IPS DF 19.7 (cell line): ENCODE measurements around the gene TIMM21.

Experiments used
- DNase-seq: peaks from one replicate; pipeline ENCODE4 v3.0.0-alpha.2; 2013; ENCODE audit warnings: low read depth, low spot score

The TIMM21 gene

DNA sequence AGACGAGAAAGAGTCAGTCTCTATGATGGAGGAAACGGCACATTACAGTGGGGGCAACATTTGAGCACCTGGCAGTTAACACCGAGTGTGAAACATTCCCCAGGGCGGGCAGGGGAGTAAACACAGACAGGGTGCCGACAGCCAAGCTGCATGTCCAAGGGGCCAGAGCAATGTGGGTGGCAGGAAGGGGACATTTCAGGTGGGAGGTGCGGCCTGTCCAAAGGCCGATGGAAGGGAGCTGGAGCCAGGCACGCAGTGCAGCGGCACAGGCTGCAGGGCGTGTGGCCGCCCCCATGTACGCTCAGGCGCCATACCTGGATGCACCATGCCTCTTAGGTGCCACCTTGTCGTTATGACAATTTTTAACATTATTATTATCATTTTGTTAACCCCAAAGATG is 43.3 kb downstream of the TIMM21 start:
- DNase-seq = no peak

DNA sequence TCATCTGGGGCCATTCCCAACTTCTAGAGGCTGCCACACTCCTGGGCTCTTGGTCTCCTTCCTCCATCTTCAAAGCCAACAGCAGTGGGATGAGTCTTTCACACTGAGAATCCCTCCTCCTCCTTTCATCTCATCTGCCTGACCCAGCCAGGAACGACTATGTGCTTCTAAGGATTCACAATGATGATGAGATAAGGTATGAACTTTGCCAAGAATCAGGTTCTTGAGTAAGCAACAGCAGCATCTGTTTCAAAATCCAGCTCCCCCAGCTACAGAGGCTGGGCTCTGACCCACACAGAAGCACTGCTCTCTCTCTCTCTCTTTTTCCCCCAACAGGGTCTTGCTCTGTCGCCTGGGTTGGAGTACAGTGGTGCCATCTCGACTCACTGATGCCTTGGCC is 46.4 kb downstream of the TIMM21 start:
- DNase-seq = no peak

DNA sequence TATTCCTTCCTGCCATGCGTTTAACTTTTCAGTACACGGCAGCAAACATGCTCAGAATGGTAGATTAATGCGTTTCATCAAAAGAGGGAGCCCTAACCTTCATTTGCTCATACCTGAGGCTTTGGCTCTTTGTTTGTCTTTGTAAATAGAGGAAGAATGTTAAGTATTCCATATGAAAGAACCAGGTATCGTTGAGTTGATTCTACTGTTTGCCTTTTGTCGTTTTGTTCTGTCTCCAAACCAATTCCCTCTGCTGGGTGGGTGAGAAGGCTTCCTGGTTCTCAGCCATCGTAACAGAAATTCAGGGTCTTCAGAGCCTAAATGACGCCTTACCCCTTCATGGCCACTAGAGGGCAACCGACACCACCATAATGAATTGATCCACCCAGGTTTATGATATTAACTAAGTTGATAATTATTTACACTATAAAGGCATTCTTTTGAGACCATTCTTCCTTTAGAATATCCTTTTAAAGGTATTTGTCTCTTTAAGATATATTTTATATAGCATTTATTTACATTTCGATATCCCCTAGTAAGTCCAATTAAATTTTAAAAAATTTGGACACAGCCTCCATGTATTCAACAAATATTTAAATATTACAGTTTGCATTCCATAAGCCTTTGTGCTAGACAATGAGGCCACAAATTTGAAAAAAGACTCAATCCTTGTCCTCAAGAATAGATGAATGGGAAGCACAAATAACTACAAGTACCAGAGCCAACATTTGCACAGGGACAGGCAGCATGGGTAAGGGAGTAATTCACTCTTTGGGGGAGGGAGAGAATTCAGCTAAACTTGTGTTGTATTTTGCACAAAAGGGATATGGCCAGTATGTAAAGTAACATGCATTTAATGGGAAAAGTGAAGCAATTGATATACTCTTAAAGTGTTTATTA is 48.1 kb downstream of the TIMM21 start:
- DNase-seq = peak; percentile 38

DNA sequence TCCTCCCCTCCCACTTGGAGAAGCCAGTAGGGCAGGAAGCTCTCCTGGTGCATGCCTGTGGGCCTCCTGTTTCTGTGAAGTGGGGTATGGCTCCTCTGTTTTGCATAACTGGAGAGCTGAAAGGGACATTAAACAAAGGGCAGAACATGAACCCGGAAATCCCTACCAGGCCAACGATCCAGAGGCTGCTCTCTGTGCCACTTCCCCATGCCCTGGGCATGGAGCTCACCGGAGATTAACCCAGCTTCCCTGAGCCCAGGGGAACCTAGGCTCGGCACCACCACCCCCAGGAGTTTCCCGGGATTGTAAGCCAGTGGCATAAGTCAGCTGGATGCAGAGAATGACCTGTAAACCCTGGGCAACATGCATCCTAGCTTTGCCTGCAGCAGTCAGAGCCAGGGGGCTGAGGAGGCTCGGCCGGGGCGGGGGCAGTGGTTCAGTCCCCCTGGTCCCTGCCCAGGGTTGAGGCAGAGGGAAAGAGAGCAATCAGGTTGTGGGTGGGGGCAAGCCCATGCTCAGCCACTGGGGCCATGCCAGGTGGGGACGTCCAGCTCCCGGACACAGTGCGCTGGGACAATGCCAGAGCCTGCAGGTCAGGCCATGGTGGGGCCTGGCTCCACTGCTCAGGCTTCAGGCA is 49.5 kb downstream of the TIMM21 start:
- no peak for DNase-seq

DNA sequence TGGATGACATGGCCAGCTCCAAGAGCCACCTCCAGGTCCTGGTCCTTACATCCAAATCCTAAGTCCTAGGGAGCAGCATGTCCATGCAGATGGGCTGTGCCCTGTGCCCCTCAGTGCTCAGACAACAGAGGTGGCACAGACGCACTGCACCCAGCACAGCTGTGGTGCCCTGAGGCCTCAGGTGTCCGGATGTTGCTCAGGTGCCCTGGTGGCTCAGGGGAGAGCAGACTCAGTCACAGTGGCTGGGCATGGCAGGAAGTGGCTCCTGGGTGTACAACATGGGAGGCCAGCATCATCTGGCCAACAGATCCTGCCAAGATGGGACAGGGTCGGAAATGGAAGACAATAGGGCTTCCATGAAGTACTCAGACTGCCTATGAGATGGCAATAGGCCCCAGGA is 50.1 kb downstream of the TIMM21 start:
- no peak for DNase-seq

DNA sequence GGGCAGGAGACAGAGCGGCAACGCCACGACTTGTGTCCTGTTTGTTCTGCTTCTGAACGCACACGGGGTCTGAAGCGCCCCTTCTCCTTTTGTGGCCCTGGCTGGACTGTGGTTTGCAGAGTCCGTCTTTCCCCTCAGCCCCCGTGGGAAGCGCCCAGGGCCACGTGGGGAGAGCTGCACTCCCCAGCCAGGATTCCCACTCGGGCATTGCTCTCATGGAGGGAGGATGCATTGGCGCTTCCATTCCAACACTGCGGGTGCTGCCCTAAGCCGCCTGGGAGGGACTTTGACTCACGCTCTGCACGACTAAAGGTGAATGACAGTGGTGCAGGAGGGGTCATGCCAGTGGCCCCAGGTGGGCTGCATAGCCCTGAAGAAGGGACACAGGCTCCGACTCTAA is 52.5 kb downstream of the TIMM21 start:
- DNase-seq = no peak

DNA sequence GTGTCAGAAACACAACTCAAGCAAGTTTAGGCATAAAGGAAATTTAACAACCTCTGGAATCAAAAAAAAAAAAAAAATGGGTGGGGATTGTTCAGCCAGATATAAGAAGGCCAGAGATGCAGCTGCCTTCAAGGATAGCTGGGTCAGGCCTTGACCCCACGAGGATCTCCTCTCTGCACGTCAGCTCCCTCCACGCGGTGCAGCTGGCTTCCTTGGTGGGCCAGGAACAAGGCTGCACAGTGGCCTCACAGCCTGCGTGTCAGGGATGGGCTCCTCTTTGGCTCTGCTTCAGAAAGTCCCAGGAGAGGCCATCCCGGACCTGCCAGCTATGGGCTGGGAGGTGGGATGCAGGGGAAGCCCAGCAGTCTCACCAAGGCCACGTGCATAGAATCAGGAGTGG is 55.5 kb downstream of the TIMM21 start:
- DNase-seq = no peak

DNA sequence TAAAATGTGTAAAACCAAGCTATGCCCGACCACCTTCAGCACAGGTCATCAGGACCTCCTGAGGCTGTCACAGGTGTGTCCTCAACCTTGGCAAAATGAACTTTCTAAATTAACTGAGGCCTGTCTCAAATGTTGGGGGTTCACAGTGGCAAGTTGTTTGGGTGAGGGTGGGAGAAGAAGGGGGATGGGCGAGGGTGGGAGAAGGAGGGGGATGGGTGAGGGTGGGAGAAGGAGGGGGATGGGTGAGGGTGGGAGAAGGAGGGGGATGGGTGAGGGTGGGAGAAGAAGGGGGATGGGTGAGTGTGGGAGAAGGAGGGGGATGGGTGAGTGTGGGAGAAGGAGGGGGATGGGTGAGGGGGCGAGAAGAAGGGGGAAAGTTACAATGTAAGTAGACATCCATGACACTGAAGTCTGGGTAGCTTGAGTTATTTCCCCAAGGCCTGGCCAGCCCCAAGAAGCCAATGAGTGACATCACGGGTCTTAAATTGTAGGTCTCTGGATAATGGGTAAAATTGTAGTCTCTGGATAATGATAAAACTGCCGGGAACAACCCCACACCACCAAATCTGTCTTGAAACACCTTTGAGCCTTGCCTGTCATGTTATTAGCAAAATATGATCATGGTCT is 56.3 kb downstream of the TIMM21 start:
- DNase-seq = no peak
